AG09319 (cell line): Measurements from ENCODE around the gene MRPL36.
"Not testable (repeated sequence)": the region's sequence is repeated elsewhere in the genome, so short reads cannot be mapped to it uniquely, and the experiment has no call there.

Source experiments
- DNase-seq: peaks from one replicate; pipeline ENCODE4 v3.0.0-alpha.2; 2010; ENCODE audit warnings: low read depth; ENCODE audit errors: extremely low read depth
- TF ChIP-seq, protein P1 (sequence below): IDR thresholded peaks from 2 replicates; pipeline ENCODE4 v1.5.1; 2011; ENCODE audit warnings: low read depth, mild to moderate bottlenecking, inconsistent platforms, low read length, moderate library complexity

MRPL36 gene

DNA sequence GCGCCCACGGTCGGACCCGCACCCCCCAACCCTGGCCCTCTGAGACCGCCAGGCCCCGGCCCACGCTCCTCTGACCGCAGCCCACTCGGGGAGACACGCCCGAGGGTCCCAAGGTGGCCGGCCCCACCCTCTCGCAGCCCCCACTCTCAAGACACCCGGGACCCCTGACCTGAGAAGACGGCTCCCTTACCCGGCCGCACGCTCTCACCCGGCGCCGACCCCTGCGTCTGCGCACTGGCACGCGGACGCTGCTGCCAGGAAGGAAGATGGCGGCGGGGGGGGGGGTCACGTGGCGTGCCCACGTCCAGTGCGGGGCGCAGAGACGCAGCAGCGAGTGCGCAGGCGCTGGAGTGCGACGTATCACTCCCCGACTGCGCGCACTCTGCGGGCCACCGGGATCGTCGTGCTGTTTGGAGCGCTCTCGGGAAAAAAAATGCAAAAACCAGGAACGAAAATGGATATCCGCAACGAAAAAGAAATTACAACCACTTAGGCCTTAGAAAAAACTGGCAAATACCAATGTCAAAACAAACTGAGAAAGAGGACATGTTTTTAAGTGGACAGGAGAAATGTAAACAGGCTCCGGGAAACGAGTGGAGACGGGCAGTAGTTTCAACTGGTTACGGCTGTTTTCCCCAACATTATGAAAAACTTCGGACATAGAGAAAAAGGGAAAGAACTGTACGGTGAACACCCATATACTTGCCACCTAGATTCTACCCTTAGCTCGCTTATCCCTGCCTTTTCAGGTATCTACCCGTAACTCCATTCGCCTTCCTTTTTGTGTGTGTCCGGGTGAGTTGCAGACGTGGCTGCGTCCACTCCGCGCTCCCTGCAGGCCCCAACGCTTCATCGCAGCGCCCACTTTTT lies at the start of gene MRPL36:
MRPL36 (minus strand) TSS at position 236 of the 870 bp plus-strand sequence. CDS start 902 bp downstream, outside the sequence.
- TF ChIP-seq, protein P1, sequence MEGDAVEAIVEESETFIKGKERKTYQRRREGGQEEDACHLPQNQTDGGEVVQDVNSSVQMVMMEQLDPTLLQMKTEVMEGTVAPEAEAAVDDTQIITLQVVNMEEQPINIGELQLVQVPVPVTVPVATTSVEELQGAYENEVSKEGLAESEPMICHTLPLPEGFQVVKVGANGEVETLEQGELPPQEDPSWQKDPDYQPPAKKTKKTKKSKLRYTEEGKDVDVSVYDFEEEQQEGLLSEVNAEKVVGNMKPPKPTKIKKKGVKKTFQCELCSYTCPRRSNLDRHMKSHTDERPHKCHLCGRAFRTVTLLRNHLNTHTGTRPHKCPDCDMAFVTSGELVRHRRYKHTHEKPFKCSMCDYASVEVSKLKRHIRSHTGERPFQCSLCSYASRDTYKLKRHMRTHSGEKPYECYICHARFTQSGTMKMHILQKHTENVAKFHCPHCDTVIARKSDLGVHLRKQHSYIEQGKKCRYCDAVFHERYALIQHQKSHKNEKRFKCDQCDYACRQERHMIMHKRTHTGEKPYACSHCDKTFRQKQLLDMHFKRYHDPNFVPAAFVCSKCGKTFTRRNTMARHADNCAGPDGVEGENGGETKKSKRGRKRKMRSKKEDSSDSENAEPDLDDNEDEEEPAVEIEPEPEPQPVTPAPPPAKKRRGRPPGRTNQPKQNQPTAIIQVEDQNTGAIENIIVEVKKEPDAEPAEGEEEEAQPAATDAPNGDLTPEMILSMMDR: no peak
- DNase-seq: peak; percentile 75

DNA sequence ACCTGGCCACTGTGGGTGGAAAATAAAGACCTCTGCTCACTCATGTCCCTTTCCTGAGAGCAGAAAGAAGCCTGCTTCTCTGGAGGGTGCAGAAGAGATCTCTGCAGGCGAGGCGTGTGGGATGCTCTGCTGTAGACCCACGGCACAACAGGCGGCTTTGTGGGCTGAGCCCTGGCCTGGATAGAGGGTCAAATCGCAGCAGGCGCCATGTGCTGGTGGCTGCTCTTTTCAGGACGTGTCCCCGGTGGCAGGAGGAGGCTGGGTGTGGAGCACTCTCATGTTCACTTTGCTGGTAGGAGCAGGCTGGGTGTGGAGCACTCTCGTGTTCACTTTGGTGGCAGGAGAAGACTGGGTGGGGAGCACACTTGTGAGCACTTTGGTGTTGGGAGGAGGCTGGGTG lies 48.0 kb upstream of the MRPL36 start:
- DNase-seq: no peak
- TF ChIP-seq, protein P1: no peak

DNA sequence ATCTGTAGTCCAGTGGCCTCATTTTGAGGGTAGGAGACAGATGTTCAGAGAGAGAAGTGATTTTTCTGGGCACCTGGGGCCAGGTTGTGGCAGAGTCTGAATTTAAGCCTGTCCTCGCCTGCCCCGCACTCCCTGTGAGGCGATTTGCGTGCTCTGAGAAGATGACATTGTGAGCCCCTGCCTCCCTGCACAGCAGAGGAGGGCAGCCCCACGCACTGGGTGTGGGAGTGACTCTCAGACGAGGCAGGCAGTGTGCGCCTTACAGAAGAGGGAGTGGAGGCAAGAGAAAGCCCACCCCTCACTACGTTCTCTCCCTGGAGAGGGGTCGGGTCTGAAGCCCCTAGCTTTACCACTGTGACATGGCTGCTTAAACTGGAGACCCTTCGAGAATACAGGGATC lies 47.4 kb upstream of the MRPL36 start:
- TF ChIP-seq, protein P1: no peak
- no peak for DNase-seq

GRCh38 chr5:1846583-1846982 lies 46.9 kb upstream of the MRPL36 start:
- DNase-seq: no peak
- TF ChIP-seq, protein P1: no peak

DNA sequence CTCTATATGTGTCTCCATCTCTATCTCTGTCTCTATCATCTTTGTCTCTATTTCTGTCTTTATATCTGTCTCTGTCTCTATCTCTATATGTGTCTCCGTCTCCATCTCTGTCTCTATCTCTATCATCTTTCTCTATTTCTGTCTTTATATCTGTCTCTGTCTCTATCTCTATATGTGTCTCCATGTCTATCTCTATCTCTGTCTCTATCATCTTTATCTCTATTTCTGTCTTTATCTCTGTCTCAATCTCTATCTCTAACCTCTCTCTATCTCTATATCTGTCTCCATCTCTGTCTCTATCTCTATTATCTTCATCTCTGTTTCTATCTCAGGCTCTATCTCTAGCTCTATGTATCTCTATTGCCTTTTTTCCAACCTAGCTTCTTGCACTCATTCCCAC lies 46.1 kb upstream of the MRPL36 start:
- TF ChIP-seq, protein P1: no peak
- no peak for DNase-seq

DNA sequence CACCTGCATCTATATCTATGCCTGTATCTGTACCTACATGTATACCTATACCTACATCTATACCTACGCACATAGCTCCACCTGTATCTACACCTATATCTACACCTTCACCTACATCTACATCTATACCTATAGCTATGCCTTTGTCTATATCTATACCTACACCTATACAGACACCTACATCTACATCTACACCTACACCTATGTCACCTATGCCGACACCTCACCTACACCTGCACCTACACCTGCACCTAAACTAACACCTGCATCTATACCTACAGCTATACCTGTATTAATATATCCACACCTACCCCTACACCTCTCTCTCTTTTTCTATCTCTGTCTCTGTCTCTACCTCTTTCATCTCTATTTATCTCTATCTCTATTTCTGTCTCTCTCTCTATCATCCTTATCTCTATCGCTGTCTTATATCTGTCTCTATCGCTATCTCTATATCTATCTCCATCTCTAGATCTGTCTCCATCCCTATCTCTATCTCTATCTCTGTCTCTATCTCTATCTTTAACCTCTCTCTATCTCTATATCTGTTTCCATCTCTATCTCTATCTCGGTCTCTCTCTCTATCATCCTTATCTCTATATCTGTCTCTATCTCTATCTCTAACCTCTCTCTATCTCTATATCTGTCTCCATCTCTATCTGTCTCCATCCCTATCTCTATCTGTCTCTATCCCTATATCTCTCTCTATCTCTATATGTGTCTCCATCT lies 45.2 kb upstream of the MRPL36 start:
- TF ChIP-seq, protein P1: no peak
- no peak for DNase-seq

DNA sequence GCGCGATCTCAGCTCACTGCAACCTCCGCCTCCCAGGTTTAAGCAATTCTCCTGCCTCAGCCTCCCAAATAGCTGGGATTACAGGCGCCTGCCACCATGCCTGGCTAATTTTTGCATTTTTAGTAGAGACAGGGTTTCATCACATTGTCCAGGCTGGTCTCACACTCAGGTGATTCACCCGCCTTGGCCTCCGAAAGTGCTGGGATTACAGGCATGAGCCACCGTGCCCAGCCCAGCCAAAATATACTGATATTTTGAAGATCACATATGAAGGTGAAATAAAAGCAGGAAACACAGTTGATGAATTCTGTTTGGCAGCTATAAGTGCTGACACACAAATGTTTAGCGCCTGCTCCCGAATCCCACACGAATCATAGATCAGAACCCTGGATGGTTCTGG lies 44.1 kb upstream of the MRPL36 start:
- DNase-seq: not testable (repeated sequence)
